GM12878 (cell line): Measurements from ENCODE around the gene PIPOX. TPM values are rescaled to one million over a fixed set of nuclear protein-coding genes. Genes with fewer than 3 reads are reported as not detected.

Experiments used
- ATAC-seq: fragments of 200-7000 bp; cut with Tn5 transposase; 3 replicates; pipeline ENCODE4 v1.9.1; 2020; ENCODE audit warnings: mild to moderate bottlenecking, moderate library complexity
- BruUV-seq: library from RNA; stranded (reverse); fragments of 400-500 nt; replicated peaks from 2 replicates; lab custom pipeline; 2021; lab: Mats Ljungman, UMichigan
- CTCF ChIA-PET: fragments of 300-600 bp; sonication (Branson Sonifier 250); formaldehyde crosslinking; extraction: SDS; loops from one replicate; lab custom pipeline; 2021; ENCODE audit warnings: inconsistent platforms; lab: Yijun Ruan, JAX
- POLR2A ChIA-PET: fragments of 350-600 bp; formaldehyde crosslinking; extraction: SDS; loops from one replicate; lab custom pipeline; 2021; ENCODE audit warnings: inconsistent platforms; lab: Charles Lee
- RAD21 ChIA-PET: fragments of 300-600 bp; sonication (Branson Sonifier 250); formaldehyde crosslinking; loops from one replicate; lab custom pipeline; 2023; ENCODE audit warnings: antibody characterized with exemption; ENCODE audit not compliant: unreplicated experiment; lab: Charles Lee
- SMC1A ChIA-PET: fragments of 300-600 bp; sonication (Branson Sonifier 250); formaldehyde crosslinking; loops from one replicate; lab custom pipeline; 2023; ENCODE audit not compliant: unreplicated experiment, uncharacterized antibody; lab: Charles Lee
- DNase-seq: peaks from one replicate; pipeline ENCODE4 v3.0.0-alpha.2; 2011; ENCODE audit warnings: low read depth, low spot score
- FAIRE-seq: peaks from 3 replicates; lab custom pipeline; 2011; peaks lifted over from hg19 to GRCh38; lab: Jason Lieb, UNC
- H2AFZ ChIP-seq: 2 replicates; pipeline ENCODE4 v1.6.0; 2011; ENCODE audit warnings: low read depth, low read length, control low read depth; ENCODE audit not compliant: control insufficient read depth
- H3K27ac ChIP-seq: 2 replicates; pipeline ENCODE4 v1.5.1; 2011; ENCODE audit warnings: control low read depth; ENCODE audit not compliant: control insufficient read depth, insufficient read depth
- H3K27me3 ChIP-seq, 2 experiments: replicated peaks in 1 of 2; 2 replicates each; pipeline versions ENCODE4 v1.6.0 to v1.6.1; 2011; ENCODE audit warnings: low read length in 1 of 2; ENCODE audit not compliant: control insufficient read depth in 2 of 2, insufficient read depth in 2 of 2
- H3K36me3 ChIP-seq, 2 experiments: 2 replicates each; pipeline ENCODE4 v1.5.1; 2011; ENCODE audit warnings: low read length in 1 of 2; ENCODE audit not compliant: control insufficient read depth in 2 of 2, insufficient read depth in 2 of 2
- H3K4me1 ChIP-seq: 2 replicates; pipeline ENCODE4 v1.6.1; 2011; ENCODE audit warnings: mild to moderate bottlenecking, low read length, moderate library complexity, mixed read lengths; ENCODE audit not compliant: control insufficient read depth, insufficient read depth
- H3K4me2 ChIP-seq: 2 replicates; pipeline ENCODE4 v1.6.0; 2011; ENCODE audit warnings: control low read depth; ENCODE audit not compliant: control insufficient read depth, insufficient read depth
- H3K4me3 ChIP-seq: fragments of 200-600 bp; sonication (generic); 2 replicates; pipeline ENCODE4 v1.5.1; 2016
- H3K79me2 ChIP-seq: 2 replicates; pipeline ENCODE4 v1.6.0; 2011; ENCODE audit warnings: low read length; ENCODE audit not compliant: control insufficient read depth, insufficient read depth
- H3K9ac ChIP-seq: 2 replicates; pipeline ENCODE4 v1.8.0; 2011; ENCODE audit warnings: low read length, control low read depth, mixed read lengths; ENCODE audit not compliant: control insufficient read depth, insufficient read depth
- H3K9me3 ChIP-seq: replicated peaks from 3 replicates; pipeline ENCODE4 v1.5.1; 2011; ENCODE audit warnings: mild to moderate bottlenecking, low read length; ENCODE audit not compliant: control insufficient read depth, insufficient read depth
- H4K20me1 ChIP-seq: 2 replicates; pipeline ENCODE4 v1.6.0; 2011; ENCODE audit not compliant: control insufficient read depth, insufficient read depth
- ATF3 ChIP-seq: IDR thresholded peaks from 2 replicates; pipeline ENCODE4 v1.6.1; 2011; ENCODE audit warnings: low read depth, mild to moderate bottlenecking, low read length, moderate library complexity, borderline replicate concordance; ENCODE audit errors: extremely low read depth
- HDAC2 ChIP-seq: fragments of 200-600 bp; sonication (generic); IDR thresholded peaks from 2 replicates; pipeline ENCODE4 v1.6.1; 2017
- IRF4 ChIP-seq: IDR thresholded peaks from 2 replicates; pipeline ENCODE4 v1.6.1; 2011; ENCODE audit warnings: low read depth, low read length
- JUNB ChIP-seq: IDR thresholded peaks from 2 replicates; pipeline ENCODE4 v1.6.1; 2016; ENCODE audit warnings: antibody characterized with exemption, mild to moderate bottlenecking
- MTA2 ChIP-seq: fragments of 450-650 bp; IDR thresholded peaks from 2 replicates; pipeline ENCODE4 v1.6.1; 2016; ENCODE audit warnings: low read depth, mild to moderate bottlenecking, moderate library complexity
- MTA3 ChIP-seq: IDR thresholded peaks from 2 replicates; pipeline ENCODE4 v1.6.1; 2012; ENCODE audit warnings: low read length, inconsistent platforms, borderline replicate concordance
- NR2C1 ChIP-seq: fragments of 450-650 bp; IDR thresholded peaks from 2 replicates; pipeline ENCODE4 v1.6.1; 2017; ENCODE audit warnings: antibody characterized with exemption, mild to moderate bottlenecking, moderate library complexity
- SIX5 ChIP-seq: IDR thresholded peaks from 2 replicates; pipeline ENCODE4 v1.6.1; 2011; ENCODE audit warnings: mild to moderate bottlenecking, low read depth, low read length, moderate library complexity; ENCODE audit not compliant: severe bottlenecking
- STAT3 ChIP-seq: IDR thresholded peaks from 2 replicates; pipeline ENCODE4 v1.6.1; 2011; ENCODE audit warnings: low read depth, low read length, improper control_type of control experiment
- WGBS: methylation state at CpG from one replicate; pipeline ENCODE4 v1.1.6; 2016; ENCODE audit warnings: low lambda C conversion rate; ENCODE audit not compliant: insufficient replicate concordance, insufficient coverage; ENCODE audit errors: missing lambda C conversion rate; 5-methylcytosine and 5-hydroxymethylcytosine counted together
- in situ Hi-C: fragments of 300-500 bp; cut with MboI; formaldehyde crosslinking; loops from 9 replicates; pipeline ENCODE4 v1.14.3; 2018; ENCODE audit warnings: mixed read lengths
- intact Hi-C: fragments of 100-400 bp; cut with micrococcal nuclease; formaldehyde crosslinking; loops from one replicate; pipeline ENCODE4 v1.14.2; 2022; ENCODE audit not compliant: unreplicated experiment
- polyA plus RNA-seq, 11 experiments: library from polyadenylated mRNA; depleted of rRNA in 4 of 11; unstranded in 6 of 11; stranded (reverse) in 5 of 11; fragments of >200 nt; fragmentation: Nextera tagmentation in 4 of 11; fragmentation: Illumina TruSeq in 1 of 11; extraction: Ambion mirVana in 4 of 11; extraction: Trizol in 1 of 11; gene quantifications; 1 replicate in 1 of 11; 2 replicates in 10 of 11; pipeline versions ENCODE4 v1.2.1 to v1.2.3, GENCODE V29; 2011 to 2016; ENCODE audit warnings: inconsistent platforms in 2 of 11, missing spikeins in 2 of 11, low read depth in 1 of 11
- total RNA-seq, 4 experiments: library from RNA; depleted of rRNA in 3 of 4; stranded (reverse); fragments of >200 nt in 3 of 4; fragmentation: Illumina TruSeq in 1 of 4; extraction: Trizol in 1 of 4; gene quantifications; 2 replicates each; pipeline versions ENCODE4 v1.2.1 to v1.2.3, GENCODE V29; 2013 to 2021

PIPOX gene
- total and polyA plus RNA-seq, 10 of the 15 experiments (the other 5 are each of a cell fraction or from before 2014, with no cell fraction given), result 0.22 to 1.4 (median 0.56) TPM; not detected in 1

- RAD21 ChIA-PET, result no interaction called here
- no TSS peak for BruUV-seq
- POLR2A ChIA-PET, result no interaction called here
- no peaks in the 10 kb centered on the region for H4K20me1 ChIP-seq
- H3K9ac ChIP-seq, result no peak overlapping the region
- WGBS, result 57% methylated on average over 8 of the region's 9 CpGs
- no peak overlapping the region for H3K4me2 ChIP-seq
- no peaks in the 10 kb centered on the region for H3K36me3 ChIP-seq
- intact Hi-C loops (no loop called here), in situ Hi-C loops (no loop called here)
- no peaks in the 10 kb centered on the region for H3K9me3 ChIP-seq
- no peak overlapping the region for H3K27ac ChIP-seq
- no peak for TF ChIP-seq HDAC2
- no peak for TF ChIP-seq ATF3
- no peak for TF ChIP-seq NR2C1
- TF ChIP-seq MTA2, result no peak
- no peak for TF ChIP-seq IRF4
- TF ChIP-seq MTA3, result no peak
- no peak for TF ChIP-seq SIX5
- SMC1A ChIA-PET, result interaction anchor here (1.1 kb wide), 1 partner anchor 98 kb away, joined by 4 read pairs; no protein-coding TSS in a partner anchor
- H3K4me3 ChIP-seq, result no peak overlapping the region
- H3K27me3 ChIP-seq, result no peaks in the 10 kb centered on the region; a peak in 1 of 4 replicates
- H2AFZ ChIP-seq, result no peak overlapping the region
- no peaks in the 10 kb centered on the region for H3K79me2 ChIP-seq
- DNase-seq, result no peak
- FAIRE-seq, result no peak
- CTCF ChIA-PET, result interaction anchor here (1.1 to 1.9 kb wide), 2 partner anchors 62 to 97 kb away, joined by 5 to 6 read pairs; no protein-coding TSS in a partner anchor
- ATAC-seq, result no peak
- no peaks in the 10 kb centered on the region for H3K4me1 ChIP-seq
Observed at GRCh38 chr17:29062215-29062614, 19.3 kb downstream of the PIPOX start.

DNA sequence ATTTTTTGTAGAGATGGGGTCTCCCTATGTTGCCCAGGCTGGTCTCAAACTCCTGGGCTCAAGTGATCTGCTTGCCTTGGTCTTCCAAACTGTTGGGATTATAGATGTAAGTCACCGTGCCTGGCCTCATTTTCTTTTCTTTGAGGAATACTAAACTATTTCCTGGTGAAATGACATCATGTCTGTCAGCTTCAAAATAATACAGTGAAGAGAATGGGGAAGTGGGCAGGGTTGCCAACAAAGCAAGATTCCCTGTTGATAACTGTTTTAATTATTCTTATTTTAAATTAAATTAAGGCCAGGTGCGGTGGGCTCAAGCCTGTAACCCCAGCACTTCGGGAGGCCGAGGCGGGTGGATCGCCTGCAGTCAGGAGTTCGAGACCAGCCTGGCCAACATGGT, 21.1 kb downstream of the PIPOX start:
- in situ Hi-C loops, result no loop called here
- H3K4me1 ChIP-seq, result no peaks in the 10 kb centered on the region
- H4K20me1 ChIP-seq, result no peaks in the 10 kb centered on the region
- no peak overlapping the region for H3K27ac ChIP-seq
- H3K4me2 ChIP-seq, result no peak overlapping the region
- FAIRE-seq, result no peak
- 62% methylated on average over 7 of the region's 7 CpGs for WGBS
- TF ChIP-seq STAT3 (no peak), JUNB (no peak)
- TF ChIP-seq, all 136 proteins: peak for 0
- DNase-seq (no peak), ATAC-seq (no peak)
- H3K79me2 ChIP-seq, result no peaks in the 10 kb centered on the region
- ChIA-PET SMC1A (interaction anchor here (1.6 kb wide), 1 partner anchor 16 kb away, joined by 3 read pairs; no protein-coding TSS in a partner anchor), RAD21 (interaction anchor here (1.8 kb wide), 1 partner anchor 98 kb away, joined by 7 read pairs; no protein-coding TSS in a partner anchor), POLR2A (no interaction called here), CTCF (interaction anchor here (1.9 kb wide), 1 partner anchor 98 kb away, joined by 6 read pairs; no protein-coding TSS in a partner anchor)
- H3K27me3 ChIP-seq, result no peaks in the 10 kb centered on the region
- no peak overlapping the region for H3K4me3 ChIP-seq
- intact Hi-C loops, result no loop called here
- H3K9me3 ChIP-seq, result no peaks in the 10 kb centered on the region
- no TSS peak for BruUV-seq
- no peak overlapping the region for H3K9ac ChIP-seq
- H3K36me3 ChIP-seq, result no peaks in the 10 kb centered on the region
- no peak overlapping the region for H2AFZ ChIP-seq
